IPS-15b (cell line): ENCODE data around the gene SCT.

Source experiments
- H3K27me3 ChIP-seq: one replicate; pipeline ENCODE4 v1.6.1; 2013; ENCODE audit warnings: low read length; ENCODE audit not compliant: control insufficient read depth, insufficient read depth
- H3K36me3 ChIP-seq: one replicate; pipeline ENCODE4 v1.6.1; 2013; ENCODE audit warnings: low read length; ENCODE audit not compliant: control insufficient read depth, insufficient read depth
- H3K4me1 ChIP-seq: one replicate; pipeline ENCODE4 v1.6.1; 2013; ENCODE audit warnings: mild to moderate bottlenecking, low read length; ENCODE audit not compliant: control insufficient read depth, insufficient read depth
- H3K4me3 ChIP-seq: one replicate; pipeline ENCODE4 v1.5.1; 2013; ENCODE audit warnings: low read depth, low read length
- H3K9ac ChIP-seq: one replicate; pipeline ENCODE4 v1.6.1; 2013; ENCODE audit warnings: low read depth, mild to moderate bottlenecking, low read length
- H3K9me3 ChIP-seq: one replicate; pipeline ENCODE4 v1.6.1; 2013; ENCODE audit warnings: mild to moderate bottlenecking, low read length; ENCODE audit not compliant: control insufficient read depth, insufficient read depth

The SCT gene

DNA sequence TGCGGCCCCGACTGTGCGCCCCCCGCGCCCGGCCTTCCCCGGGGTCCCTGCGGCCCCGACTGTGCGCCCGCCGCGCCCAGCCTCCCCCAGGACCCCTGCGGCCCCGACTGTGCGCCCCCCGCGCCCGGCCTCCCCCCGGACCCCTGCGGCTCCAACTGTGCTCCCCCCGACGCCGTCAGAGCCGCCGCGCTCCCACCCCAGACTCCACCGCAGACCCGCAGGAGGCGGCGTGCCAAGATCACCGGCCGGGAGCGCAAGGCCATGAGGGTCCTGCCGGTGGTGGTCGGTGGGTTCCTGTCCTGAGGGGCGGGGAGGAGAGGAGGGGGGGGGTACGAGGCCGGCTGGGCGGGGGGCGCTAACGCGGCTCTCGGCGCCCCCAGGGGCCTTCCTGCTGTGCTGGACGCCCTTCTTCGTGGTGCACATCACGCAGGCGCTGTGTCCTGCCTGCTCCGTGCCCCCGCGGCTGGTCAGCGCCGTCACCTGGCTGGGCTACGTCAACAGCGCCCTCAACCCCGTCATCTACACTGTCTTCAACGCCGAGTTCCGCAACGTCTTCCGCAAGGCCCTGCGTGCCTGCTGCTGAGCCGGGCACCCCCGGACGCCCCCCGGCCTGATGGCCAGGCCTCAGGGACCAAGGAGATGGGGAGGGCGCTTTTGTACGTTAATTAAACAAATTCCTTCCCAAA is 13.2 kb upstream of the SCT start:
- H3K9ac ChIP-seq, result no peak overlapping the region
- peaks cover 13% of the 10 kb centered on the region for H3K36me3 ChIP-seq
- H3K27me3 ChIP-seq, result peaks cover 16% of the 10 kb centered on the region
- H3K4me3 ChIP-seq, result peak overlapping the region; percentile 8
- no peaks in the 10 kb centered on the region for H3K9me3 ChIP-seq
- H3K4me1 ChIP-seq, result peaks cover 3% of the 10 kb centered on the region

DNA sequence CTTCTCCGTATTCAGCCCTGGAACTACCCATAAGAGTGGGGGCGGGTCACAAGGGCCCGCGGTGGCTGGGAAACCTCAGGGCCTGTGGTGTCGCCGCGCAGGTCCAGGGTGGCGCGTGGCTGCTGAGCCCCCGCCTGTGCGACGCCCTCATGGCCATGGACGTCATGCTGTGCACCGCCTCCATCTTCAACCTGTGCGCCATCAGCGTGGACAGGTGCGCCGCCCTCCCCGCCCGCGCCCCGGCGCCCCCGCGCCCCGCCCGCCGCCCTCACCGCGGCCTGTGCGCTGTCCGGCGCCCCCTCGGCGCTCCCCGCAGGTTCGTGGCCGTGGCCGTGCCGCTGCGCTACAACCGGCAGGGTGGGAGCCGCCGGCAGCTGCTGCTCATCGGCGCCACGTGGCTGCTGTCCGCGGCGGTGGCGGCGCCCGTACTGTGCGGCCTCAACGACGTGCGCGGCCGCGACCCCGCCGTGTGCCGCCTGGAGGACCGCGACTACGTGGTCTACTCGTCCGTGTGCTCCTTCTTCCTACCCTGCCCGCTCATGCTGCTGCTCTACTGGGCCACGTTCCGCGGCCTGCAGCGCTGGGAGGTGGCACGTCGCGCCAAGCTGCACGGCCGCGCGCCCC is 12.5 kb upstream of the SCT start:
- Histone ChIP-seq H3K9ac (peak overlapping the region; percentile 73), H3K27me3 (peaks cover 16% of the 10 kb centered on the region), H3K4me1 (peaks cover 3% of the 10 kb centered on the region), H3K4me3 (peak overlapping the region; percentile 61), H3K36me3 (peaks cover 13% of the 10 kb centered on the region), H3K9me3 (no peaks in the 10 kb centered on the region)

DNA sequence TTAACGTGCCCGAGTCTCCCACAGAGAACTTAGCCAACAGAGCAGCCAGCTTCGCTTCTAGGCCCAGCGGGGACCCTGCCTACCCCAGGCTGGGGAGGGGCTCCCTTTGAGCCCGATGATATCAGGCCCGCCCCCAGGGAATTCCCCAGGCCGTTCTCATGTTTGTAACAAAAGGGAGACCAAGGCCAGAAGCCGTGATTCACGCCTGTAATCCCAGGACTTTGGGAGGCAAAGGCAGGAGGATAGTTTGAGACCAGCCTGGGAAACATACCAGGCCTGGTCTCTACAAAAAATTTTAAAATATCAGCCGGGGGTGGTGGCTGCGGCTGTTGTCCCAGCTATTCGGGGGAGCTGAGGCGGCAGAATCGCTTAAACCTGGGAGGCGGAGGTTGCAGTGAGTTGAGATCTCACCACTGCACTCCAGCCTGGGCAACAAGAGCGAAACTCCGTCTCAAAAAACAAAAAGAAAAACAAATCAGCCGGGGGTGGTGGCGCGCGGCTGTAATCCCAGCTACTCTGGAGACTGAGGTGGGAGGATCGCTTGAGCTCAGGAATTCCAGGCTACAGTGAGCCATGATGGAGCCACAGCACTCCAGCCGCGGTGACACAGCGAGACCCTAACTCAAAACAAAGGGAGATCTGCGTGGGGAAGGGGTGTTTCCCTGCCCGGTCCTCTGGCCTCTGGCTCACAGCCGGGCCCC is 11.8 kb upstream of the SCT start:
- Histone ChIP-seq H3K9ac (peak overlapping the region; percentile 73), H3K4me3 (peak overlapping the region; percentile 61), H3K36me3 (peaks cover 13% of the 10 kb centered on the region), H3K27me3 (peaks cover 16% of the 10 kb centered on the region), H3K9me3 (no peaks in the 10 kb centered on the region), H3K4me1 (peaks cover 3% of the 10 kb centered on the region)

DNA sequence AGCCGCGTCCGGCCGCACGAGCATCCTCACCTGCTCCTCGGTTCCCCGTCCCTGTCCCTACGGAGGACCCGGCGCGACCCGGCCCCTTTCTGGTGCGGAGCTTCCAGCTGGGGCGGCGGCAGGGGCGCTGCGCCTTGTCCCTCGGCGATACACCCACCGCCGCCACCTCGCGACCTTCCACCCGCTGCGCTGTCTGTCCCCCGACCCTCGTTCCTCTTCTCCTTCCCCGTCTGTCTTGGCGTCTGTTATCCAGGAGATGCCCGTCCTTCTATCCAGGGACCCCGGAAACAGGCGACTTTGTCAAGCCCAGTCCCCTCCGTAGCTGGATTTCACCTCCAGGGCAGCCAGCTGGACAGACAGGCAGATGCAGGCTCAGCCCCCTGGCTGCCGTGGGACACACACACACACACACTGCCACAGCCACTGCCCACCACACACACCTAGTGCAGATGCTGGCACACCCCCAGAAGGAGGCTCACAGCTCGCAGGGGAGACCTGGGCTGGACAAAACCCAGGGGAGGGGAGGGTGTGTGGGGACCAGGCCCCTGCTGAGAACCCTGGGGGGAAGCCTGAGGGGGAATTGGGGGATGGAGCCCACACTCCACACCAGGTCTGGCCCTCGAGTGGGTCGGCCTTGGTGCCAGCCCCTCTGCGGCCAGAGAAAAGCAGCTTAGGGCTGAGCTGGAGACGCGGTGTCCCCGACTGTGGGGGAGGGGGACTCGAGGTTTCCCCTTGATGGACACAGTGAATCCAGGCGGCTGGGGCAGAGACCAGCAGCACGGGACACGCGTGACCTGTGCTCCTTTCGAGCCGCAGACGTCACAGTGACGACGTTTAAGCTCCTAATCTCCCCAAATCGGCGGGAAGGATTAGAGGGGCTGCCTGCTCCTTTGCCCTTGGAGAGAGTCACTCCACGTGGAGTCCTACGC is 10.9 kb upstream of the SCT start:
- H3K4me1 ChIP-seq, result peaks cover 3% of the 10 kb centered on the region
- H3K27me3 ChIP-seq, result peaks cover 16% of the 10 kb centered on the region
- H3K4me3 ChIP-seq, result peak overlapping the region; percentile 61

DNA sequence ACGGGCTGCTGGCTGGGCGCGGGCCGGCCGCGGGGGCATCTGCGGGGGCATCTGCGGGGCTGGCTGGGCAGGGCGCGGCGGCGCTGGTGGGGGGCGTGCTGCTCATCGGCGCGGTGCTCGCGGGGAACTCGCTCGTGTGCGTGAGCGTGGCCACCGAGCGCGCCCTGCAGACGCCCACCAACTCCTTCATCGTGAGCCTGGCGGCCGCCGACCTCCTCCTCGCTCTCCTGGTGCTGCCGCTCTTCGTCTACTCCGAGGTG is 10.3 kb upstream of the SCT start:
- H3K27me3 ChIP-seq, result peaks cover 16% of the 10 kb centered on the region
- H3K4me3 ChIP-seq, result peak overlapping the region; percentile 61
- no peaks in the 10 kb centered on the region for H3K9me3 ChIP-seq
- H3K36me3 ChIP-seq, result peaks cover 6% of the 10 kb centered on the region
- H3K4me1 ChIP-seq, result peaks cover 3% of the 10 kb centered on the region
- H3K9ac ChIP-seq, result no peak overlapping the region

More for the DNA sequence above, 10.9 kb upstream of the SCT start:
- H3K36me3 ChIP-seq, result peaks cover 10% of the 10 kb centered on the region
- H3K9me3 ChIP-seq, result no peaks in the 10 kb centered on the region
- H3K9ac ChIP-seq, result no peak overlapping the region

DNA sequence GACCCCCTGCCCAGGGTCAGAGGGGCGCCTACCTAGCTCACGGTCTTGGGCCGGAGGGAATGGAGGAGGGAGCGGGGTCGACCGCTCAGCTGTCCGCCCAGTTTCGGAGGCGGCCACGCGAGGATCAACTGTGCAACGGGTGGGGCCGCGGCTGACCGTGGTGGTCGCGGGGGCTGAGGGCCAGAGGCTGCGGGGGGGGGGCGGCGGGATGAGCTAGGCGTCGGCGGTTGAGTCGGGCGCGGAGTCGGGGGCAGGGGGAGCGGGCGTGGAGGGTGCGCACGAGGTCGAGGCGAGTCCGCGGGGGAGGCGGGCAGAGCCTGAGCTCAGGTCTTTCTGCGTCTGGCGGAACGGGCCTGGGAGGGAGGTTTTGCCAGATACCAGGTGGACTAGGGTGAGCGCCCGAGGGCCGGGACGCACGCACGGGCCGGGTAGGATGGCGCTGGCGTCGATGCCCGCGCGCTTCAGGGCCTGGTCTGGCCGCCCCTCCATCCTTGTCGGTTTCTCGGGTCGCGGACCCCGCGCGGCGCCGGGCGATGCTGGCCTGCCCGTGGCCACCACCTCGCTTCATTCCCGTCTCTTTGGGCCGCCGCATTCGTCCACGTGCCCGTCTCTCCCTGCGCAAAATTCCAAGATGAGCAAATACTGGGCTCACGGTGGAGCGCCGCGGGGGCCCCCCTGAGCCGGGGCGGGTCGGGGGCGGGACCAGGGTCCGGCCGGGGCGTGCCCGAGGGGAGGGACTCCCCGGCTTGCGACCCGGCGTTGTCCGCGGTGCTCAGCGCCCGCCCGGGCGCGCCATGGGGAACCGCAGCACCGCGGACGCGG is 9.7 kb upstream of the SCT start, which contains the start of gene DRD4:
TSS of gene DRD4 (plus strand) at position 759 of the 822 bp plus-strand sequence. CDS start at position 795, 36 bp downstream.
- Histone ChIP-seq H3K4me3 (peak within 1 kb of the TSS; percentile 61), H3K27me3 (peaks cover 16% of the 10 kb centered on the region), H3K36me3 (peaks cover 3% of the 10 kb centered on the region), H3K4me1 (peaks cover 3% of the 10 kb centered on the region), H3K9me3 (no peaks in the 10 kb centered on the region), H3K9ac (no peak within 1 kb of the TSS)

DNA sequence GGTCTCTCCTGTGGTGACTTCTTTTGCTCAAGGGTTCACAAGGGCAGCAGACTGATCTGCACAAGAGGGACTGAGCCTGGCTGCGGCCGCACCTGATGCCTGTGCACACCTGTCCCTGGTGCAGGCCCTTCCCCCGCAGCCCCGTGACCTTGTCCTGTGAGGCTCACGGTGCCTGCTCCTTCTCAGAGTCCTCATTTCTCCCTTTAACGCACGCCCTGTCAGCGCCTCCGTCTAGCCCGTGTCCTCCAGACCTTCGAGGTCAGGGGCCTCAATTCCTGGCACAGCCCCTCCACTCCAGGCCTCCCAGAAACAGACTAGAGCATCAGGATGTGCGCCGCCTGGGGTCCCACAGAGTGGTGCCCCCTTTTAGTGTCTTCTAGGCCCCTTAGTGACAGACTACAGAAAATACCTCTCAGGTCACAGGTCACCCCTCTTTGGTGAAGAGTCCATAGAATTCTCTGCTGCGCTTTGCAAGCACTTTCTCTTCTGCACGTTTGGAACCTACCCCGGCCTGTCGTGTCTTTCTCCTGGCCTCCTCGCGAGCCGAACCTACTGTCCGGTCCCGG is 9.0 kb upstream of the SCT start:
- Histone ChIP-seq H3K9me3 (no peaks in the 10 kb centered on the region), H3K4me1 (peaks cover 3% of the 10 kb centered on the region), H3K4me3 (peak overlapping the region; percentile 61), H3K36me3 (no peaks in the 10 kb centered on the region), H3K9ac (no peak overlapping the region), H3K27me3 (peaks cover 16% of the 10 kb centered on the region)

DNA sequence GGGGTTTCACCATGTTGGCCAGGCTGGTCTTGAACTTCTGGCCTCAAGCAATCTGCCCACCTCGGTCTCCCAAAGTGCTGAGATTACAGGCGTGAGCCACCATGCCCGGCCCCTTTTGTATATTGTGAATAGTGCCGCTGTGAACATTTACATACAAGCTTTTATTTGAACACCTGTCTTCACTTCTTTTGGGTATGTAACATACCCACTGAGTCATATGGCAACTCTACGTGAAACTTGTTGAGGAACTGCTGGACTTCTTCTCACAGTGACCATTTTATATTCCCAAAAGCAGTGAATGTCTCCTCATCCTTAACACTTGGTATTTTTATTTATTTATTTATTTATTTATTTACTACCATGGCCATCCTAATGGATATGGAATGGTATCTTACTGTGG is 3.9 kb upstream of the SCT start:
- Histone ChIP-seq H3K9ac (no peak overlapping the region), H3K9me3 (no peaks in the 10 kb centered on the region), H3K27me3 (no peaks in the 10 kb centered on the region), H3K4me3 (no peak overlapping the region), H3K36me3 (no peaks in the 10 kb centered on the region), H3K4me1 (no peaks in the 10 kb centered on the region)

DNA sequence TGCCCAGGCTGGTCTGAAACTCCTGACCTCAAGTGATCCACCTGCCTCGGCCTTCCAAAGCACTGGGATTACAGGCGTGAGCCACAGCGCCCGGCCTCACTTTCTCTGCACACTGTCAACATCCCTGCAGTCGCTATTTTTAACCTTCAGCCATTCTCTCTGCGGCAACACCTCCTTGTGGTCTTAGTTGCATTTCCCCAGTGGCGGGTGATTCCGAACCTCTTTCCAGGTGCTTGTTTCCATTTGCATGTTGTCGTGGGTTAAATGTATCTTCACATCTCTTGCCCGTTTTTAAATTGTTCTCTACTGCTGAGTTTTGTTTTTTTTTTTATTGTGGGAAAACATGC is 2.2 kb upstream of the SCT start:
- no peaks in the 10 kb centered on the region for H3K4me1 ChIP-seq
- H3K9ac ChIP-seq, result no peak overlapping the region
- H3K4me3 ChIP-seq, result no peak overlapping the region
- H3K36me3 ChIP-seq, result no peaks in the 10 kb centered on the region
- H3K27me3 ChIP-seq, result no peaks in the 10 kb centered on the region
- no peaks in the 10 kb centered on the region for H3K9me3 ChIP-seq

DNA sequence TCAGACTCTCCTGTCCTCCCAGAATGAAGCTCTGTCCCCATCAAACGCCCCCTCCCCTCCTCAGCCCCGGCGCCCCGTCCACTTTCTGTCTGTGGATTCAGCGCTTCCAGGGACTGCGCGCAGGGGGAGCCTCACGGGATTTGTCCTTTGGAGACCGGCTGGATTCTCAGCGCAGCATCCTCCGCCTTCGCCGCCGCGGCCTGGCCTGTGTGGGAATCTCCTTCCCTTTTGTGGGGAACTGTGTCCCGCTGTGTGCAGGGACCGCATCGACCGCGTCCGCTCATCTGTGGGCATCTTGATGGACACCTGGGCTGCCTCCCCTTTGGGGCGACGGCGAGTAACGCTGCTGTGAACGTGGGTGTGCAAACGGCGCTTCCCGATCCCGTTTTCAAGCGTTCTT is 1.1 kb upstream of the SCT start:
- H3K36me3 ChIP-seq, result no peaks in the 10 kb centered on the region
- no peaks in the 10 kb centered on the region for H3K4me1 ChIP-seq
- no peaks in the 10 kb centered on the region for H3K9me3 ChIP-seq
- H3K9ac ChIP-seq, result no peak overlapping the region
- no peak overlapping the region for H3K4me3 ChIP-seq
- no peaks in the 10 kb centered on the region for H3K27me3 ChIP-seq

DNA sequence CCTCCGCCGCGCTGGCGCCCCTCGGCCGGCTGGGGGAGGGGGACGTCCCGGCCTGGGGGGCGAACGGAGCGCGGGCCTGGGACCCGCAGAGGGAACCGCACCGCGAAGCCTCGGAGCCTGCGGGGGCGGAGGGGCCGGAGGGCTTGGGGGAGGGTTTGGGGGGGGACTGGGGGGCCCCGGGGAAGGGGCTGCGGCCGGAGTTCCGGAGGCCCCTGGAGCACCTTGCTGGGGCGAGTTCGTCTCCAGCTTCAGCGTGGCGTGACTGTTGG is 261 bp upstream of the SCT start:
- Histone ChIP-seq H3K27me3 (no peaks in the 10 kb centered on the region), H3K4me3 (no peak overlapping the region), H3K36me3 (no peaks in the 10 kb centered on the region), H3K9me3 (no peaks in the 10 kb centered on the region), H3K9ac (no peak overlapping the region), H3K4me1 (no peaks in the 10 kb centered on the region)
